ENCODE results near the gene DTNA.

DNA sequence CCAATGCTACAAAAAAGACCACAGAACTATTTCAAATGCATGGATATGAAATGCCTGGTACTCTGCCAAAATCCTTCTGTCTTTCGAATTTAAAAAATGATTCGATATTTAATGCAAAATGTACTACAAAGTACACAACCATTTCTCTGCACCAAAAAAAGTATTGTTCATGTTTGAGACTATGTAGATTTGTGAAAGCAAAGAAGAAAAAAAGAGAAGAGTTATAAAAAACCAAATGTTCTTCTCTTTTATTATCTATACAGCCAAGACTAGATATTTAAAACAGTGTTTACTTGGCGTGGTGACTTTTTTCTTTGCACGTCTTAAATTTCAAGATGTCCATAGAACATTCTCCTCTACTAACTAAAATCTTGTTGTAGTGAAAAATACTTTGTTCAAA is 89.2 kb downstream of the DTNA start:
- no peak for TF ChIP-seq GATA2 (IDR thresholded peaks at IDR 0.05; ENCODE audit: low read depth, low read length)
- no peak for TF ChIP-seq GATA3 (IDR thresholded peaks at IDR 0.05; ENCODE audit: low read depth, low read length)

All from SH-SY5Y (cell line).